ENCODE results near the gene NUMB.
A peak's percentile ranks its signal among the peaks of the same experiment; 100 is the strongest.
"Not testable (repeated sequence)": the region's sequence is repeated elsewhere in the genome, so short reads cannot be mapped to it uniquely, and the experiment has no call there.

Gene NUMB

GRCh38 chr14:73311708-73312030 is 146.7 kb downstream of the NUMB start:
- TF ChIP-seq CTCF (IDR thresholded peaks at IDR 0.05) = no peak
- no peak for TF ChIP-seq ZFX (IDR thresholded peaks at IDR 0.05; ENCODE audit: borderline replicate concordance)
- no peak overlapping the region for H3K27ac ChIP-seq

- H3K27ac ChIP-seq = not testable (repeated sequence)
These were observed 149.1 kb downstream of the NUMB start for GRCh38 chr14:73309207-73309606.

- H3K27ac ChIP-seq = no peak overlapping the region
- no peak for TF ChIP-seq ZFX (IDR thresholded peaks at IDR 0.05; ENCODE audit: borderline replicate concordance)
- no peak for TF ChIP-seq CTCF (IDR thresholded peaks at IDR 0.05)
These were observed 151.1 kb downstream of the NUMB start for GRCh38 chr14:73307261-73307660.

GRCh38 chr14:73305499-73305898 is 152.8 kb downstream of the NUMB start:
- H3K27ac ChIP-seq = no peak overlapping the region
- no peak for TF ChIP-seq CTCF (IDR thresholded peaks at IDR 0.05)
- TF ChIP-seq ZFX (IDR thresholded peaks at IDR 0.05; ENCODE audit: borderline replicate concordance) = no peak

- H3K27ac ChIP-seq = no peak overlapping the region; the same call in 1 of the 2 replicates
- TF ChIP-seq ZFX (IDR thresholded peaks at IDR 0.05; ENCODE audit: borderline replicate concordance) (no peak), CTCF (IDR thresholded peaks at IDR 0.05) (peak; percentile 84)
These were observed 163.0 kb downstream of the NUMB start for GRCh38 chr14:73295198-73295796.

- H3K27ac ChIP-seq = no peak overlapping the region
- TF ChIP-seq ZFX (IDR thresholded peaks at IDR 0.05; ENCODE audit: borderline replicate concordance) (no peak), CTCF (IDR thresholded peaks at IDR 0.05) (no peak)
These were observed 164.3 kb downstream of the NUMB start for GRCh38 chr14:73293782-73294781.

- H3K27ac ChIP-seq = no peak overlapping the region
- TF ChIP-seq ZFX (IDR thresholded peaks at IDR 0.05; ENCODE audit: borderline replicate concordance) (no peak), CTCF (IDR thresholded peaks at IDR 0.05) (no peak)
These were observed 168.1 kb downstream of the NUMB start for GRCh38 chr14:73290279-73290678.
